Measurements from ENCODE around the gene ARHGEF4. TPM values are rescaled to one million over a fixed set of nuclear protein-coding genes. Genes with fewer than 3 reads are reported as not detected.

ARHGEF4 gene
- total and polyA plus RNA-seq, 10 of the 15 experiments (the other 5 are each of a cell fraction or from before 2014, with no cell fraction given) = 0.02 to 0.24 (median 0.16) TPM; not detected in 6

DNA sequence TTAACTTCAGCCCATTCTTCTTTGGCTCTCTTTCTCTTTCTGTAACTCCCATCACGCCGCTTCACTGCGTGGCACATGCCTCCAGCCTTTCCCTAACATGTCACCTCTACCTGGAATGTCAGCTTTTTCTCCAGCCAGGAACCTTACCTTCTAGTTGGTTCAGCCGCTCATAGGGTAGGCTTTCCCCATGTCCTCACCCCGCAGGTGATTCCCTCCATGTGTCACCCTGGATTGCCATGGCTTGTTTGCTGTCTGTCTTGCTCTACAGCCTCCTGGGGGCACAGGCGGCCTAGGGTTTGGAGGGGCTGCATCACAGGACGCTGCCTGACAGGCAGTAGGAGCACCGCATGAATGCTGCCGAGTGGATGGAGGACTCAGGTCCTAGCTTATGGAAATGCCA lies 39.2 kb downstream of the ARHGEF4 start (continued):
- no peak for TF ChIP-seq SUPT20H (IDR thresholded peaks at IDR 0.05; ENCODE audit: borderline replicate concordance, control insufficient read depth, low read depth, low read length)
- no peak for TF ChIP-seq MTA3 (IDR thresholded peaks at IDR 0.05; ENCODE audit: borderline replicate concordance, low read length)
- TF ChIP-seq HDAC6 (IDR thresholded peaks at IDR 0.05; ENCODE audit: unreplicated experiment) = no peak
- TF ChIP-seq, protein P1, sequence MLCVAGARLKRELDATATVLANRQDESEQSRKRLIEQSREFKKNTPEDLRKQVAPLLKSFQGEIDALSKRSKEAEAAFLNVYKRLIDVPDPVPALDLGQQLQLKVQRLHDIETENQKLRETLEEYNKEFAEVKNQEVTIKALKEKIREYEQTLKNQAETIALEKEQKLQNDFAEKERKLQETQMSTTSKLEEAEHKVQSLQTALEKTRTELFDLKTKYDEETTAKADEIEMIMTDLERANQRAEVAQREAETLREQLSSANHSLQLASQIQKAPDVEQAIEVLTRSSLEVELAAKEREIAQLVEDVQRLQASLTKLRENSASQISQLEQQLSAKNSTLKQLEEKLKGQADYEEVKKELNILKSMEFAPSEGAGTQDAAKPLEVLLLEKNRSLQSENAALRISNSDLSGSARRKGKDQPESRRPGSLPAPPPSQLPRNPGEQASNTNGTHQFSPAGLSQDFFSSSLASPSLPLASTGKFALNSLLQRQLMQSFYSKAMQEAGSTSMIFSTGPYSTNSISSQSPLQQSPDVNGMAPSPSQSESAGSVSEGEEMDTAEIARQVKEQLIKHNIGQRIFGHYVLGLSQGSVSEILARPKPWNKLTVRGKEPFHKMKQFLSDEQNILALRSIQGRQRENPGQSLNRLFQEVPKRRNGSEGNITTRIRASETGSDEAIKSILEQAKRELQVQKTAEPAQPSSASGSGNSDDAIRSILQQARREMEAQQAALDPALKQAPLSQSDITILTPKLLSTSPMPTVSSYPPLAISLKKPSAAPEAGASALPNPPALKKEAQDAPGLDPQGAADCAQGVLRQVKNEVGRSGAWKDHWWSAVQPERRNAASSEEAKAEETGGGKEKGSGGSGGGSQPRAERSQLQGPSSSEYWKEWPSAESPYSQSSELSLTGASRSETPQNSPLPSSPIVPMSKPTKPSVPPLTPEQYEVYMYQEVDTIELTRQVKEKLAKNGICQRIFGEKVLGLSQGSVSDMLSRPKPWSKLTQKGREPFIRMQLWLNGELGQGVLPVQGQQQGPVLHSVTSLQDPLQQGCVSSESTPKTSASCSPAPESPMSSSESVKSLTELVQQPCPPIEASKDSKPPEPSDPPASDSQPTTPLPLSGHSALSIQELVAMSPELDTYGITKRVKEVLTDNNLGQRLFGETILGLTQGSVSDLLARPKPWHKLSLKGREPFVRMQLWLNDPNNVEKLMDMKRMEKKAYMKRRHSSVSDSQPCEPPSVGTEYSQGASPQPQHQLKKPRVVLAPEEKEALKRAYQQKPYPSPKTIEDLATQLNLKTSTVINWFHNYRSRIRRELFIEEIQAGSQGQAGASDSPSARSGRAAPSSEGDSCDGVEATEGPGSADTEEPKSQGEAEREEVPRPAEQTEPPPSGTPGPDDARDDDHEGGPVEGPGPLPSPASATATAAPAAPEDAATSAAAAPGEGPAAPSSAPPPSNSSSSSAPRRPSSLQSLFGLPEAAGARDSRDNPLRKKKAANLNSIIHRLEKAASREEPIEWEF (IDR thresholded peaks at IDR 0.05; ENCODE audit: insufficient replicate concordance, low read depth, low read length) = no peak
- no peak for TF ChIP-seq JUNB (IDR thresholded peaks at IDR 0.05)
- TF ChIP-seq, protein P2, sequence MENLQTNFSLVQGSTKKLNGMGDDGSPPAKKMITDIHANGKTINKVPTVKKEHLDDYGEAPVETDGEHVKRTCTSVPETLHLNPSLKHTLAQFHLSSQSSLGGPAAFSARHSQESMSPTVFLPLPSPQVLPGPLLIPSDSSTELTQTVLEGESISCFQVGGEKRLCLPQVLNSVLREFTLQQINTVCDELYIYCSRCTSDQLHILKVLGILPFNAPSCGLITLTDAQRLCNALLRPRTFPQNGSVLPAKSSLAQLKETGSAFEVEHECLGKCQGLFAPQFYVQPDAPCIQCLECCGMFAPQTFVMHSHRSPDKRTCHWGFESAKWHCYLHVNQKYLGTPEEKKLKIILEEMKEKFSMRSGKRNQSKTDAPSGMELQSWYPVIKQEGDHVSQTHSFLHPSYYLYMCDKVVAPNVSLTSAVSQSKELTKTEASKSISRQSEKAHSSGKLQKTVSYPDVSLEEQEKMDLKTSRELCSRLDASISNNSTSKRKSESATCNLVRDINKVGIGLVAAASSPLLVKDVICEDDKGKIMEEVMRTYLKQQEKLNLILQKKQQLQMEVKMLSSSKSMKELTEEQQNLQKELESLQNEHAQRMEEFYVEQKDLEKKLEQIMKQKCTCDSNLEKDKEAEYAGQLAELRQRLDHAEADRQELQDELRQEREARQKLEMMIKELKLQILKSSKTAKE (IDR thresholded peaks at IDR 0.05; ENCODE audit: low read depth, poor library complexity, severe bottlenecking) = no peak
- TF ChIP-seq SREBF2 (IDR thresholded peaks at IDR 0.05; ENCODE audit: low read length) = no peak
